Breast epithelium (tissue), 4 donors: Measurements from ENCODE around the gene ATP8B4. TPM values are rescaled to one million over a fixed set of nuclear protein-coding genes. Genes with fewer than 3 reads are reported as not detected.

Experiments used
- DNase-seq, 2 donors: peaks; one replicate each; pipeline ENCODE4 v3.0.0-alpha.2; 2019; ENCODE audit warnings: low spot score in 2 of 2
- H3K27ac ChIP-seq, 2 donors: fragments of 200-600 bp; sonication (generic) in 1 of 2; one replicate each; pipeline ENCODE4 v1.5.1; 2016 to 2019; ENCODE audit warnings: mild to moderate bottlenecking in 1 of 2
- H3K27me3 ChIP-seq, 2 donors: fragments of 200-600 bp; sonication (generic) in 1 of 2; one replicate each; pipeline versions ENCODE4 v1.5.1 to v1.6.0; 2017 to 2019; ENCODE audit warnings: control low read depth in 1 of 2, mild to moderate bottlenecking in 1 of 2
- H3K36me3 ChIP-seq: fragments of 200-600 bp; one replicate; pipeline ENCODE4 v1.5.1; 2019
- H3K4me1 ChIP-seq, 2 donors: fragments of 200-600 bp; sonication (generic); one replicate each; pipeline ENCODE4 v1.5.1; 2016 to 2019; ENCODE audit warnings: control low read depth in 1 of 2
- H3K4me3 ChIP-seq, 3 donors: fragments of 200-600 bp; sonication (generic); 1 replicate in 2 of 3; 2 replicates in 1 of 3; pipeline ENCODE4 v1.5.1; 2016 to 2019; ENCODE audit warnings: mild to moderate bottlenecking in 3 of 3, moderate library complexity in 2 of 3
- H3K9me3 ChIP-seq, 2 donors: fragments of 200-600 bp; sonication (generic) in 1 of 2; one replicate each; pipeline ENCODE4 v1.5.1; 2016 to 2019; ENCODE audit warnings: control low read depth in 1 of 2
- POLR2A ChIP-seq: fragments of 450-650 bp; IDR thresholded peaks from one replicate; pipeline ENCODE4 v1.6.1; 2016; ENCODE audit warnings: antibody characterized with exemption, mild to moderate bottlenecking, moderate library complexity
- POLR2AphosphoS5 ChIP-seq, 3 donors: sonication (generic); formaldehyde crosslinking; IDR thresholded peaks; one replicate each; pipeline ENCODE4 v1.6.1; 2017; ENCODE audit warnings: antibody characterized with exemption in 3 of 3
- intact Hi-C: fragments of 100-400 bp; cut with DNase I; formaldehyde crosslinking; loops from one replicate; pipeline ENCODE4 v1.15.1; 2023; ENCODE audit warnings: low total_unique reads
- total RNA-seq, 3 donors: library from RNA; depleted of rRNA; stranded (reverse); fragments of >200 nt; gene quantifications; one replicate each; pipeline ENCODE4 v1.1.0, GENCODE V29; 2016
- TF ChIP-seq, protein P1 (sequence below), 3 donors: fragments of 450-650 bp; IDR thresholded peaks; one replicate each; pipeline ENCODE4 v1.5.1; 2016 to 2017; ENCODE audit warnings: antibody characterized with exemption in 3 of 3, mild to moderate bottlenecking in 3 of 3, moderate library complexity in 3 of 3

ATP8B4 gene
- total RNA-seq, 3 donors from 2014 or later, result 7.9 to 28.3 (median 9.5) TPM

DNA sequence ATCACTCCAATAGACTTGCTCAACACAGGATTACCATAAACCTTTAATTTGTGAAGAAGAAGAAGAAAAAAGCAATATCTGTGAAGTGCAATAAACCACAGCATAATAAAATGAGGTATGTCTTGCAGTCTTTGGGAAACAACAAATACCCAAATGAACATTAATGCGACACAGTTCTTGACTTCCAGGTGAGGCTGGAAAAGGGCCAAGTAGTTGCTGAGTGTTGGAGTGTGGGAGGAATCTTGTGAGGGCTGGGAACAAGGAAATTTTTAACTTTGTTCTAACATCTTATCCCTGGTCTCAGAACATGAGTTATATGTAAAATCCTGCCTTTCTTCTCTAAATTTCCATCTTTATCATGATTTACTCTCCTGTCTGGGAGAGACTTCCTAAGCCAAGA lies 291.7 kb downstream of the ATP8B4 start:
- Histone ChIP-seq H3K4me3 (no peak overlapping the region), H3K4me1 (no peaks in the 10 kb centered on the region), H3K36me3 (no peaks in the 10 kb centered on the region), H3K9me3 (no peaks in the 10 kb centered on the region), H3K27ac (no peak overlapping the region), H3K27me3 (no peaks in the 10 kb centered on the region)
- TF ChIP-seq POLR2AphosphoS5 (IDR thresholded peaks at IDR 0.05) (no peak), POLR2A (no peak)
- TF ChIP-seq, protein P1, sequence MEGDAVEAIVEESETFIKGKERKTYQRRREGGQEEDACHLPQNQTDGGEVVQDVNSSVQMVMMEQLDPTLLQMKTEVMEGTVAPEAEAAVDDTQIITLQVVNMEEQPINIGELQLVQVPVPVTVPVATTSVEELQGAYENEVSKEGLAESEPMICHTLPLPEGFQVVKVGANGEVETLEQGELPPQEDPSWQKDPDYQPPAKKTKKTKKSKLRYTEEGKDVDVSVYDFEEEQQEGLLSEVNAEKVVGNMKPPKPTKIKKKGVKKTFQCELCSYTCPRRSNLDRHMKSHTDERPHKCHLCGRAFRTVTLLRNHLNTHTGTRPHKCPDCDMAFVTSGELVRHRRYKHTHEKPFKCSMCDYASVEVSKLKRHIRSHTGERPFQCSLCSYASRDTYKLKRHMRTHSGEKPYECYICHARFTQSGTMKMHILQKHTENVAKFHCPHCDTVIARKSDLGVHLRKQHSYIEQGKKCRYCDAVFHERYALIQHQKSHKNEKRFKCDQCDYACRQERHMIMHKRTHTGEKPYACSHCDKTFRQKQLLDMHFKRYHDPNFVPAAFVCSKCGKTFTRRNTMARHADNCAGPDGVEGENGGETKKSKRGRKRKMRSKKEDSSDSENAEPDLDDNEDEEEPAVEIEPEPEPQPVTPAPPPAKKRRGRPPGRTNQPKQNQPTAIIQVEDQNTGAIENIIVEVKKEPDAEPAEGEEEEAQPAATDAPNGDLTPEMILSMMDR (IDR thresholded peaks at IDR 0.05), result no peak
- intact Hi-C loops, result no loop called here
- DNase-seq, result no peak

DNA sequence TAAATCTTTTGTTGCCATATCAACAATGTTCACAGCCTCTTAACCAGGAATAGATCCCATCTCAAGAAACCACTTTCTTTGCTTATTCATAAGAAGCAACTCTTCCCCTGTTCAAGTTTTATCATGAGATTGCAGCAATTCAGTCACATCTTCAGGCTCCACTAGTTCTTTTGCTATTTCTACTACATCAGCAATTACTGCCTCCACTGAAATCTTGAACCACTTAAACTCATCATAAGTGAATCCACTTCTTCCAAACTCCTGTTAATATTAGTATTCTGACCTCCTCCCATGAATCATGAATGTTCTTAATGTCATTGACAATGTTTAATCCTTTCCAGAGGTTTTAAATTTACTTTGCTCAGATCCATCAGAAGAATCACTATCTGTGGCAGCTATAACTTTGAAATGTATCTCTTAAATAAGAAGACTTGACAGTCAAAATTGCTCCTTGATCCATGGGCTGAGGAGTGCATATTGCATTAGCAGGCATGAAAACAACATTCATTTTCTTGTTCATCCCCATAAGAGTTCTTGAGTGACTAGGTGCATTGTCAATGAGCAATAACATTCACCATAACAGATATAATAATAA lies 292.3 kb downstream of the ATP8B4 start:
- Histone ChIP-seq H3K36me3 (no peaks in the 10 kb centered on the region), H3K4me3 (no peak overlapping the region), H3K4me1 (no peaks in the 10 kb centered on the region), H3K9me3 (no peaks in the 10 kb centered on the region), H3K27me3 (no peaks in the 10 kb centered on the region), H3K27ac (no peak overlapping the region)
- TF ChIP-seq POLR2AphosphoS5 (IDR thresholded peaks at IDR 0.05), result no peak
- TF ChIP-seq POLR2A, result no peak
- TF ChIP-seq, protein P1 (IDR thresholded peaks at IDR 0.05), result no peak
- intact Hi-C loops, result no loop called here
- no peak for DNase-seq

DNA sequence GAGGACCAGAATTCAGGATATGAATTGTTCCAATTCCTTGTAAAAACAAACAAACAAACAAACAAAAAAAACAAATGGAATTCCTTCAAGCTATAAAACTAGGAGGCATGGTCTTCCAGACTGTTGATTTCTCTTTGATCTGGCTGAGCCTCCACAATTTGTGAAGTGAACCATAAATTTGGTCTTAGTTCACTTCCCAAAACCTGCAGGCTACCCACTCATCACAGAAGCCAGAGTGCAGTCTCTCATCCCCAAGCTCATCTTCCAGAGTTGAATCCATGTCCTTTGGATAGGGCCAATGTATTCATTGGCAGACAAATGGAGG lies 294.3 kb downstream of the ATP8B4 start:
- Histone ChIP-seq H3K27me3 (no peaks in the 10 kb centered on the region), H3K4me3 (no peak overlapping the region), H3K36me3 (no peaks in the 10 kb centered on the region), H3K4me1 (no peaks in the 10 kb centered on the region), H3K27ac (no peak overlapping the region), H3K9me3 (no peaks in the 10 kb centered on the region)
- intact Hi-C loops, result no loop called here
- TF ChIP-seq, protein P1 (IDR thresholded peaks at IDR 0.05), result no peak
- TF ChIP-seq POLR2AphosphoS5 (IDR thresholded peaks at IDR 0.05), result no peak
- TF ChIP-seq POLR2A, result no peak
- no peak for DNase-seq

DNA sequence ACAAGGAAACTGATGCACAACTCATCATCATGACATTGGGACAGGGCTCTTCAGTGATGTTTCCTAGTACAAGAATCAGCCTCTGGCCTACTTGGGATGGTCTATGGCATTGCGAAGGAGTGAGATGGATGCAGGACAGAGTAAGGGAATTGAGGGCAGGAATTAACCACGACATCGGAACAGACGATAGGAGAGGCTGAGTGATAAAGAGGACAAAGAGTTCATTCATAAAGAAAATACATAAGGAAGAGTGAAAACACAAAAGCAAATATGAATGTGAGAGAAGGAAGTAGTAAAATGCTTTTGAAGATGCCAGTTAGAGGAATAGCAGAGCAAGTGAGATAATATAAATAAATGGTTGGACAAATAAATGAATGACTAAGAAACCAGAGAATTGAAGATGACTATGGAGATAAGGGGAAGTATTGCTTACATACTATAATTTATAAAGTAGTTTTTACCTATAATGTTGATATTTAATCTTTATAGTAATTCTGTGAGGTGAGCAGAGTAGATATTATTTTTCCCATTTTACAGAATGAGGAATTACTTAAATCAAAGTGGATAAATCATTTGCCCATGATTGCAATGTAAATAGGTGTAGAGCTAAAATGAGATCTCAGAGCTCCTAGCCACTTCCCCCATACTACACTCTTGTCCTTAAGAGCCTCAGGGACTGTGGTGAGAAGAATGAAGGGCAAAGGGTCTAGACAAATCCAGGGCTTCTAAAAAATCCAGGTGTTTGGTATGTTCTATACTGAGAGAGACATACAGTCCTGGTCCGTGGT lies 294.9 kb downstream of the ATP8B4 start:
- Histone ChIP-seq H3K27me3 (no peaks in the 10 kb centered on the region), H3K4me3 (no peak overlapping the region), H3K27ac (no peak overlapping the region), H3K9me3 (no peaks in the 10 kb centered on the region), H3K4me1 (no peaks in the 10 kb centered on the region), H3K36me3 (no peaks in the 10 kb centered on the region)
- TF ChIP-seq POLR2AphosphoS5 (IDR thresholded peaks at IDR 0.05) (no peak), POLR2A (no peak)
- TF ChIP-seq, protein P1 (IDR thresholded peaks at IDR 0.05), result no peak
- DNase-seq, result no peak
- intact Hi-C loops, result no loop called here

DNA sequence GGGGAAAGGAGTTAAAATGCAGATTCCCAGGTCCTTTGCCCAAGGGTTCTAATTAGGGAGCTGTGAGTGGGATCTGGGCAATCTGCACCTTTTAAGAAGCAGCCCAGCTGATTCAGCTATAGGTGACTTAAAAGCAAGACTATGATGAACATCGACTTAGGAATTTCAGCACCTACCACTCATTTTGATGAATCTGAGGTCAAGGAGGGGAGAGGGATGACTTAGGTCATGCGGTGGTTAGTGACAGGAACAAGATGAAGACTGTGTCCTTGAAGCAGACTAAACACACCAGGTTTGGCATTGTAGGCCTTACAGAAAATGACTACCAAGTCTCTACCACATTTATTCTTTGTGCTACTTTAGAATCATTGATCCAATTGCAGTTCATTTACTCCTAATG lies 301.9 kb downstream of the ATP8B4 start:
- DNase-seq, result no peak
- intact Hi-C loops, result no loop called here
- H3K27ac ChIP-seq, result no peak overlapping the region
- TF ChIP-seq POLR2AphosphoS5 (IDR thresholded peaks at IDR 0.05), result no peak
- TF ChIP-seq, protein P1 (IDR thresholded peaks at IDR 0.05), result no peak
- no peak for TF ChIP-seq POLR2A
- peaks cover 0 to 5% of the 10 kb centered on the region in 2 donors for H3K9me3 ChIP-seq
- no peaks in the 10 kb centered on the region for H3K4me1 ChIP-seq
- H3K27me3 ChIP-seq, result no peaks in the 10 kb centered on the region
- H3K4me3 ChIP-seq, result no peak overlapping the region
- H3K36me3 ChIP-seq, result no peaks in the 10 kb centered on the region
